ENCODE measurements around the gene EPHA5.

Gene EPHA5

DNA sequence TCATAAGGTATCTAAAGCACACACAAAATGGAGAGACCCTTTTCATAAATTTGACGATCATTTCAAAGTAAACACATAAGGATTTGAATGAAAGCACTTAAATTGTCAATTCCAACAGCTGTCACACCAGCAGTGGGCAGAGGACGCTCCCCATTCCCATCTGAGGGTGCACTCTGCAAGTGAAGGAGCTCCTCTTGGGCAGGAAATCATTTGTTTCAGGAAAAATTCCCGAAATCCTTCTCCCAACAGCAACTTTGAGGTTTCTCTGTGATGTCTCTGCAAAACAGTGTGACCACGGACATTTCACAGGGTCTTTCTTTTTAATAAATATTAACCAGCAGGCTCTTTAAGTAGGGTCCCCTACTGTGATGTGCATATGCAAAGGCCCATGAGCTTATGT, 111.0 kb downstream of the EPHA5 start:
- DNase-seq (ENCODE audit: extremely low read depth, insufficient read length): no peak
- TF ChIP-seq, protein P1, sequence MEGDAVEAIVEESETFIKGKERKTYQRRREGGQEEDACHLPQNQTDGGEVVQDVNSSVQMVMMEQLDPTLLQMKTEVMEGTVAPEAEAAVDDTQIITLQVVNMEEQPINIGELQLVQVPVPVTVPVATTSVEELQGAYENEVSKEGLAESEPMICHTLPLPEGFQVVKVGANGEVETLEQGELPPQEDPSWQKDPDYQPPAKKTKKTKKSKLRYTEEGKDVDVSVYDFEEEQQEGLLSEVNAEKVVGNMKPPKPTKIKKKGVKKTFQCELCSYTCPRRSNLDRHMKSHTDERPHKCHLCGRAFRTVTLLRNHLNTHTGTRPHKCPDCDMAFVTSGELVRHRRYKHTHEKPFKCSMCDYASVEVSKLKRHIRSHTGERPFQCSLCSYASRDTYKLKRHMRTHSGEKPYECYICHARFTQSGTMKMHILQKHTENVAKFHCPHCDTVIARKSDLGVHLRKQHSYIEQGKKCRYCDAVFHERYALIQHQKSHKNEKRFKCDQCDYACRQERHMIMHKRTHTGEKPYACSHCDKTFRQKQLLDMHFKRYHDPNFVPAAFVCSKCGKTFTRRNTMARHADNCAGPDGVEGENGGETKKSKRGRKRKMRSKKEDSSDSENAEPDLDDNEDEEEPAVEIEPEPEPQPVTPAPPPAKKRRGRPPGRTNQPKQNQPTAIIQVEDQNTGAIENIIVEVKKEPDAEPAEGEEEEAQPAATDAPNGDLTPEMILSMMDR (IDR thresholded peaks at IDR 0.05; ENCODE audit: insufficient read depth, low read length, poor library complexity, severe bottlenecking): no peak
- no peaks in the 10 kb centered on the region for H3K36me3 ChIP-seq (ENCODE audit: control insufficient read depth, insufficient read depth, low read length)
- H3K4me3 ChIP-seq (replicated peaks; ENCODE audit: low read depth, low read length): no peak overlapping the region
- H3K27me3 ChIP-seq (replicated peaks; ENCODE audit: control insufficient read depth, insufficient read depth, low read length): no peaks in the 10 kb centered on the region

DNA sequence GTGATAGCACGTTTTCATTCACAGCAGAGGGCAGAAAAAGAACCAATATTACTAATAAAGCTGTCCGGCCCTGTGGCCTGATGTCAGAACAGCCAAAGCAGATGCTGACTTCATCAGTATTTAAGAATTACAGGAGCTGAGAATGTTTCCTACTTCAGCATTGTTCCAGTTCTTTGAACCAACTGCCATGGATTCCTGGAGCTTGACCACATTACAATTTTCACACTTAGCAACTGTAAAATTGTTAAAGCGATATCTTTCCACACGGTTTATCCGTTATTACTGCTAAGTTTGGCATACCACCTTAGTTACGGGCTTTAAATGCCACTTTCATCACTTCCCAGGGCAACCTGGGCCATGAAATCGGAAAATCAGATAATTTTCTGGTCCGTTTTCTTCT, 118.2 kb downstream of the EPHA5 start:
- Histone ChIP-seq H3K4me3 (replicated peaks; ENCODE audit: low read depth, low read length) (no peak overlapping the region), H3K27me3 (replicated peaks; ENCODE audit: control insufficient read depth, insufficient read depth, low read length) (no peaks in the 10 kb centered on the region), H3K36me3 (ENCODE audit: control insufficient read depth, insufficient read depth, low read length) (no peaks in the 10 kb centered on the region)
- TF ChIP-seq, protein P1 (IDR thresholded peaks at IDR 0.05; ENCODE audit: insufficient read depth, low read length, poor library complexity, severe bottlenecking): no peak
- DNase-seq (ENCODE audit: extremely low read depth, insufficient read length): no peak

DNA sequence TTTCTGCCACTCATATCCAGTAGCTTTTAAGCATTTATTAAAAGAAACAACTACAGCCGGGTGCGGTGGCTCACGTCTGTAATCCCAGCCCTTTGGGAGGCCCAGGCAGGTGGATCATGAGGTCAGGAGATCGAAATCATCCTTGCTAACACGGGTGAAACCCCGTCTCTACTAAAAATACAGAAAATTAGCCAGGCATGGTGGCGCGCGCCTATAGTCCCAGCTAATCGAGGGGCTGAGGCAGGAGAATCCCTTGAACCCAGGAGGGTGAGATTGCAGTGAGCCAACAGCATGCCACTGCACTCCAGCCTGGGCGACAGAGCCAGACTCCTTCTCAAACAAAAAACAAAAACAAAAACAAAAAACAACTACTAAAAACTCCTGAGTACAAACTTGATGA, 119.8 kb downstream of the EPHA5 start:
- DNase-seq (ENCODE audit: extremely low read depth, insufficient read length): no peak
- Histone ChIP-seq H3K36me3 (ENCODE audit: control insufficient read depth, insufficient read depth, low read length) (no peaks in the 10 kb centered on the region), H3K27me3 (replicated peaks; ENCODE audit: control insufficient read depth, insufficient read depth, low read length) (no peaks in the 10 kb centered on the region), H3K4me3 (replicated peaks; ENCODE audit: low read depth, low read length) (no peak overlapping the region)
- TF ChIP-seq, protein P1 (IDR thresholded peaks at IDR 0.05; ENCODE audit: insufficient read depth, low read length, poor library complexity, severe bottlenecking): no peak

DNA sequence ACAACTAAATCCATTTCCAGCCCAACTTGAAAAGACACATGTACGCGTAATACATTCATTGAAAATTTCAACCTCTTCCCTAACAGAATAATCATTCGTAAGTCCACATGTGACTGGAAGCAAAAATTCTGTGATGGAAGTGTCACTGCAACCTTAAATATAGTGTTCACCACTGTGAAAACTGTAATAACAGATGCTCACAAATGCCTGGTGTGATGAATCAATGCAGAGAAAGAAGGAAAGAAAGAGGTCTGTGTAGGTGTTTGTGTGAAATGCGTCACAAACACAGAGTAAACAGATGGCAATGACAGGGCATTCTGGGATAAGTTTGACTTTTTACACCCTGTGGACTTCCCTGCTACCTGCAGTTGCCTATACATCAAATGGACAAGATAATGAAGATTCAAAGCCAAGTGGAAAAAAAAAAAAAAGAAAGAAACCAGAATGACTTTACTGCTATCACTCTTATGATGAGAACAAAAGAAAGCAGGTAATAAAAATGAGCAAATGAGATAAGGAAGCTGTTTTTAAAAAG, 123.3 kb downstream of the EPHA5 start:
- TF ChIP-seq, protein P1 (IDR thresholded peaks at IDR 0.05; ENCODE audit: insufficient read depth, low read length, poor library complexity, severe bottlenecking): no peak
- H3K27me3 ChIP-seq (replicated peaks; ENCODE audit: control insufficient read depth, insufficient read depth, low read length): no peaks in the 10 kb centered on the region
- H3K4me3 ChIP-seq (replicated peaks; ENCODE audit: low read depth, low read length): no peak overlapping the region
- H3K36me3 ChIP-seq (ENCODE audit: control insufficient read depth, insufficient read depth, low read length): no peaks in the 10 kb centered on the region
- no peak for DNase-seq (ENCODE audit: extremely low read depth, insufficient read length)

DNA sequence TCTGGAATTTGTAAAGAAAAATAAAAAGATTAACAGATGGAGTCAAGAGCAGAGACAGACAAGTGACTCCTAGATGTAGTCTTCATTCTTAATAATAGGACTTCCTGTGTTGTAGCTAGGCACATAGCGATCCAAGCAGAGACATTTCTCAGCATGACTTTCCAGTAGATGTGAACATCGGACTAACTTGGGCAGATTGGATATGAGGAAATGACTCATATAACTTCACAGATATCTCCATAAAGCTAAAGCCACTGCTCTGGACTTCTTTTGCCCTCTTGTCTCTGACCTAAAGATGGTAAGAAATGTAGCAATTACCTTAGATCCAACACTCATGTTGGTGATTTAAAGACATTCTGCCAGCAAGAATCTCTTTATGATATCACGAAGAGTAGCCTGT, 131.7 kb downstream of the EPHA5 start:
- Histone ChIP-seq H3K27me3 (replicated peaks; ENCODE audit: control insufficient read depth, insufficient read depth, low read length) (no peaks in the 10 kb centered on the region), H3K36me3 (ENCODE audit: control insufficient read depth, insufficient read depth, low read length) (no peaks in the 10 kb centered on the region), H3K4me3 (replicated peaks; ENCODE audit: low read depth, low read length) (no peak overlapping the region)
- DNase-seq (ENCODE audit: extremely low read depth, insufficient read length): no peak
- TF ChIP-seq, protein P1 (IDR thresholded peaks at IDR 0.05; ENCODE audit: insufficient read depth, low read length, poor library complexity, severe bottlenecking): no peak

DNA sequence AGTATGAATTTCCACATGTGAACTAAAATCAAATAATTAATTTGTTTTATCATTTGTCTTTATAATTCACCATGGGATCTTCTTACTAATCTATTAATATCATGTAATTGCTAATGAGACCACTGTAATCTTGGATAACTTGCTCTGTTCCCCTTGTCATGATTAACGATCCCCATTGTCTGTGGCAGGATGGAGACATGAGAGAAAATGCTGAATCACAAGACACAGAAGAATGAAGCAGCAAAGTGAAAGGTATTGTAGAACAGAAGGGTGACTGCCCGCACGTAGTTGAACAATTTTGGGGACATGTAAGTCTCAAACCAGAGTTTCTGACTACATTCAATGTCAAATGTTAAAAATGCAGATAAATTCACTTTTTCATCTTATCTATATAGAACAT, 135.2 kb downstream of the EPHA5 start:
- TF ChIP-seq, protein P1 (IDR thresholded peaks at IDR 0.05; ENCODE audit: insufficient read depth, low read length, poor library complexity, severe bottlenecking): no peak
- Histone ChIP-seq H3K36me3 (ENCODE audit: control insufficient read depth, insufficient read depth, low read length) (no peaks in the 10 kb centered on the region), H3K4me3 (replicated peaks; ENCODE audit: low read depth, low read length) (no peak overlapping the region), H3K27me3 (replicated peaks; ENCODE audit: control insufficient read depth, insufficient read depth, low read length) (no peaks in the 10 kb centered on the region)
- no peak for DNase-seq (ENCODE audit: extremely low read depth, insufficient read length)

Measured in GM06990 (cell line).